ENCODE results near the gene HKDC1. TPM values are rescaled to one million over a fixed set of nuclear protein-coding genes. Genes with fewer than 3 reads are reported as not detected.

HKDC1 gene
- total RNA-seq, 2 experiments from 2014 or later: not detected

DNA sequence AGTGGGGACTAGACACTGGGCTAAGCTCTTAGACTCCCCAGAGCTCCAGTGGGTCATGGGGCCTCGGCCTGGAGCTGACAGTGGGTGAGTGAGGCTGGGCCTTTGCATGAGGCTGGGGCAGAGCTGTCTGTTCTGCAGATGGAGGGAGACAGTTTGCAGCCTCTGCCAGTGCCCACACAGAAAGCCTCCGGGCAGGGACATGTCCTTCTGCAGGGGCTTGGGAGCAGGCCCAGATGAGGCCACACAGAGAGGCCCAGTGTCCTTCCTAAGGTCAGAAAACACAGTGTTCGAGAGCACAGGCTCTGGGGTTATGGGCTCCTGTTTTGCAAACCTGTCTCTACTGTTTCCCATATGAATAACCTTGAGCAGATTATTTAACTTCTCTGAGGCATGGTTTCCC, 33.0 kb downstream of the HKDC1 start:
- ChIA-PET POLR2A (interaction anchor here (0.6 to 0.9 kb wide), 4 partner anchors 10 to 135 kb away, joined by 3 to 4 read pairs (median 3); no protein-coding TSS in a partner anchor), CTCF (ENCODE audit: unreplicated experiment) (no interaction called here)
- DNase-seq (ENCODE audit: low spot score): no peak
- H3K4me1 ChIP-seq (ENCODE audit: insufficient read depth, low read length, poor library complexity, severe bottlenecking): no peaks in the 10 kb centered on the region
- no TSS peak for BruUV-seq (replicated peaks)
- H4K20me1 ChIP-seq (ENCODE audit: insufficient read depth, low read length): no peaks in the 10 kb centered on the region
- H3K4me3 ChIP-seq (ENCODE audit: low read depth, low read length, poor library complexity, severe bottlenecking): no peak overlapping the region
- TF ChIP-seq, protein P1, sequence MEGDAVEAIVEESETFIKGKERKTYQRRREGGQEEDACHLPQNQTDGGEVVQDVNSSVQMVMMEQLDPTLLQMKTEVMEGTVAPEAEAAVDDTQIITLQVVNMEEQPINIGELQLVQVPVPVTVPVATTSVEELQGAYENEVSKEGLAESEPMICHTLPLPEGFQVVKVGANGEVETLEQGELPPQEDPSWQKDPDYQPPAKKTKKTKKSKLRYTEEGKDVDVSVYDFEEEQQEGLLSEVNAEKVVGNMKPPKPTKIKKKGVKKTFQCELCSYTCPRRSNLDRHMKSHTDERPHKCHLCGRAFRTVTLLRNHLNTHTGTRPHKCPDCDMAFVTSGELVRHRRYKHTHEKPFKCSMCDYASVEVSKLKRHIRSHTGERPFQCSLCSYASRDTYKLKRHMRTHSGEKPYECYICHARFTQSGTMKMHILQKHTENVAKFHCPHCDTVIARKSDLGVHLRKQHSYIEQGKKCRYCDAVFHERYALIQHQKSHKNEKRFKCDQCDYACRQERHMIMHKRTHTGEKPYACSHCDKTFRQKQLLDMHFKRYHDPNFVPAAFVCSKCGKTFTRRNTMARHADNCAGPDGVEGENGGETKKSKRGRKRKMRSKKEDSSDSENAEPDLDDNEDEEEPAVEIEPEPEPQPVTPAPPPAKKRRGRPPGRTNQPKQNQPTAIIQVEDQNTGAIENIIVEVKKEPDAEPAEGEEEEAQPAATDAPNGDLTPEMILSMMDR (conservative IDR thresholded peaks at IDR 0.05; ENCODE audit: low read length): no peak
- no peak for TF ChIP-seq EZH2phosphoT487 (IDR thresholded peaks at IDR 0.05; ENCODE audit: borderline replicate concordance, low read depth, low read length)
- no peaks in the 10 kb centered on the region for H3K79me2 ChIP-seq (ENCODE audit: insufficient read depth, low read depth, low read length)
- no peaks in the 10 kb centered on the region for H3K36me3 ChIP-seq (ENCODE audit: insufficient read depth, low read length)
- H3K4me2 ChIP-seq (ENCODE audit: low read length): no peak overlapping the region
- no peaks in the 10 kb centered on the region for H3K9me3 ChIP-seq (ENCODE audit: low read length)
- H3K27ac ChIP-seq (ENCODE audit: low read depth, low read length, poor library complexity, severe bottlenecking): no peak overlapping the region
- H2AFZ ChIP-seq (ENCODE audit: low read length): no peak overlapping the region
- intact Hi-C loops (cut with micrococcal nuclease; ENCODE audit: unreplicated experiment): no loop called here
- no peaks in the 10 kb centered on the region for H3K9me2 ChIP-seq (ENCODE audit: insufficient read depth, low read length)

DNA sequence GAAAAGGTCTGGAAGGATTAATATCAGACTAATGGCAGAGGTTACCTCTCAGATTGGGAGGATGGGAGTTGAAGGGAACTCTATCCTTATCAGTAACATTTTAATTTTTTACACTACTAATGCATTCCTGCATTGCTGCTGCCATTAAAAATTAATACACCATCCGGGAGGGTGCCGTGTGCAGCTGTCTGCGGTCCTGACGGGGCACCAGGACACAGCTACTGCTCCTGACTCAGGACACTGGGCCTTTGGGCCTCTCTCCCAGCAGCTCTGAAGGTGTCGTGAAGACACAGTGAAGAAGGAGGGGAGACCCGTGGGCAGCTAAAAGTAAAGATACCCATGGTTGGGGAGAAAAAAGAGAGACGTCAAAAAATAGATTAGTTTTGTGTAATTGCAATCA, 34.7 kb downstream of the HKDC1 start:
- H3K4me1 ChIP-seq (ENCODE audit: insufficient read depth, low read length, poor library complexity, severe bottlenecking): no peaks in the 10 kb centered on the region
- H3K79me2 ChIP-seq (ENCODE audit: insufficient read depth, low read depth, low read length): no peaks in the 10 kb centered on the region
- no peaks in the 10 kb centered on the region for H3K9me2 ChIP-seq (ENCODE audit: insufficient read depth, low read length)
- DNase-seq (ENCODE audit: low spot score): no peak
- BruUV-seq (replicated peaks): no TSS peak
- ChIA-PET CTCF (ENCODE audit: unreplicated experiment) (no interaction called here), POLR2A (no interaction called here)
- no peak overlapping the region for H3K4me3 ChIP-seq (ENCODE audit: low read depth, low read length, poor library complexity, severe bottlenecking)
- H2AFZ ChIP-seq (ENCODE audit: low read length): no peak overlapping the region
- H4K20me1 ChIP-seq (ENCODE audit: insufficient read depth, low read length): no peaks in the 10 kb centered on the region
- no peaks in the 10 kb centered on the region for H3K9me3 ChIP-seq (ENCODE audit: low read length)
- intact Hi-C loops (cut with micrococcal nuclease; ENCODE audit: unreplicated experiment): no loop called here
- H3K4me2 ChIP-seq (ENCODE audit: low read length): no peak overlapping the region
- TF ChIP-seq EZH2phosphoT487 (IDR thresholded peaks at IDR 0.05; ENCODE audit: borderline replicate concordance, low read depth, low read length): no peak
- TF ChIP-seq, protein P1 (conservative IDR thresholded peaks at IDR 0.05; ENCODE audit: low read length): no peak
- H3K27ac ChIP-seq (ENCODE audit: low read depth, low read length, poor library complexity, severe bottlenecking): no peak overlapping the region
- no peaks in the 10 kb centered on the region; the same call in 1 of the 2 replicates for H3K36me3 ChIP-seq (ENCODE audit: insufficient read depth, low read length)

DNA sequence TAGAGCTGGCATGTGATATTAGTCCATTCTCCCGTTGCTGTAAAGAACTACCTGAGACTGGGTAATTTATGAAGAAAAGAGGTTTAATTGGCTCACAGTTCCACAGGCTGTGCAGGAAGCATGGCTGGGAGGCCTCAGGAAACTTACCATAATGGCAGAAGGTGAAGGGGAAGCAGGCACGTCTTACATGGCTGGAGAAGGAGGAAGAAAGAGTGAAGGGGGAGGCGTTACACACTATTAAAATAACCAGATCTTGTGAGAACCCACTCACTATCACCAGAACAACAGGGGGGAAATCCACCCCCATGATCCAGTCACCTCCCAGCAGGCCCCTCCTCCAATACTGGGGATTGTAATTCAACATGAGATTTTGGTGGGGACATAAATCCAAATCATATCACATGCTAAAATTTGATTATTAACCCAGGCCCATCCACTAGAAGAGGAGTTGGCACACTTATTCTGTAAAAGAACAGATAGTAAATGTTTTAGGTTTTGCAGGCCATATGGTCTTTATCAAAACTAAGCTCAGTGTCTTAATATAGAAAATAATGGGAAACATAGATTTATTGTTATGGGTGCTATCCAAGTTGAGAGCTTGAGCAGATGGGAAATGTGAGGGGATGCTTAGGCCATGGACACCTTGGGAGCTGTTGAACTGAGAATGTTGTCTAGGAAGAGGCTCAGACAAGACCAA, 39.6 kb downstream of the HKDC1 start:
- no peak overlapping the region for H3K4me2 ChIP-seq (ENCODE audit: low read length)
- H3K9me3 ChIP-seq (ENCODE audit: low read length): no peaks in the 10 kb centered on the region
- no peaks in the 10 kb centered on the region for H3K9me2 ChIP-seq (ENCODE audit: insufficient read depth, low read length)
- no peak overlapping the region for H3K27ac ChIP-seq (ENCODE audit: low read depth, low read length, poor library complexity, severe bottlenecking)
- POLR2A ChIA-PET: interaction anchor here (0.6 kb wide), 1 partner anchor 13 kb away, joined by 6 read pairs; no protein-coding TSS in a partner anchor
- no peaks in the 10 kb centered on the region; the same call in 1 of the 2 replicates for H3K36me3 ChIP-seq (ENCODE audit: insufficient read depth, low read length)
- no peak overlapping the region for H3K4me3 ChIP-seq (ENCODE audit: low read depth, low read length, poor library complexity, severe bottlenecking)
- H2AFZ ChIP-seq (ENCODE audit: low read length): no peak overlapping the region
- no peaks in the 10 kb centered on the region for H3K4me1 ChIP-seq (ENCODE audit: insufficient read depth, low read length, poor library complexity, severe bottlenecking)
- TF ChIP-seq, protein P1 (conservative IDR thresholded peaks at IDR 0.05; ENCODE audit: low read length): no peak
- no peak for TF ChIP-seq EZH2phosphoT487 (IDR thresholded peaks at IDR 0.05; ENCODE audit: borderline replicate concordance, low read depth, low read length)
- CTCF ChIA-PET (ENCODE audit: unreplicated experiment): no interaction called here
- H4K20me1 ChIP-seq (ENCODE audit: insufficient read depth, low read length): no peaks in the 10 kb centered on the region
- DNase-seq (ENCODE audit: low spot score): no peak
- no TSS peak for BruUV-seq (replicated peaks)
- intact Hi-C loops (cut with micrococcal nuclease; ENCODE audit: unreplicated experiment): no loop called here
- H3K79me2 ChIP-seq (ENCODE audit: insufficient read depth, low read depth, low read length): no peaks in the 10 kb centered on the region
